Measurements from ENCODE around the gene FCHO2.

FCHO2 gene

DNA sequence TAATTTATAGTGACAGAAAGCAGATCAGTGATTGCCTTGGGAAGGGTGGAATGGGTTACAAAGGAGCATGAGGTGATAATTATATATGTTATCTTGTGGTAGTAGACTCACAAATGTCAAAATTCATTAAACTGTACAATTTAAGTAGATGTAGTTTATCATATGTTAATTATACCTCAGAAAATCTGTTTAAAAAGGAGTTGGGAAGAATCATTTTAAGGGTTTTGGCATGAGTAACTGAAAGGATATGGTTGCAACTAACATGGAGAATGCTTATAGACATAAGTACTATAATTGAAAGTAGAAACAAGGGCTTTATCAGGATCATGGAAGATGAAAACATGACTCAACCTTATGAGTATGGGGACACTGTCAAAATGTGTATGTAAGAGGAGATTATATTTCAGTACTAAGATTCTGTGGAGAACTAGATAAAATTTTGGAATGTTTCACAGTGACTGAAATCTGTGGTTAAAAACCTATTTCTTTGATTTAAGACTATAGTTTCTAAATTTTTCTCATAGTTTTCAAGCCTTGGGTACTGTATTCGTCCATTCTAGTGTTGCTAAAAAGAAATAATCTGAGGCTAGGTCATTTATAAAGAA, 73.3 kb downstream of the FCHO2 start:
- TF ChIP-seq, protein P1, sequence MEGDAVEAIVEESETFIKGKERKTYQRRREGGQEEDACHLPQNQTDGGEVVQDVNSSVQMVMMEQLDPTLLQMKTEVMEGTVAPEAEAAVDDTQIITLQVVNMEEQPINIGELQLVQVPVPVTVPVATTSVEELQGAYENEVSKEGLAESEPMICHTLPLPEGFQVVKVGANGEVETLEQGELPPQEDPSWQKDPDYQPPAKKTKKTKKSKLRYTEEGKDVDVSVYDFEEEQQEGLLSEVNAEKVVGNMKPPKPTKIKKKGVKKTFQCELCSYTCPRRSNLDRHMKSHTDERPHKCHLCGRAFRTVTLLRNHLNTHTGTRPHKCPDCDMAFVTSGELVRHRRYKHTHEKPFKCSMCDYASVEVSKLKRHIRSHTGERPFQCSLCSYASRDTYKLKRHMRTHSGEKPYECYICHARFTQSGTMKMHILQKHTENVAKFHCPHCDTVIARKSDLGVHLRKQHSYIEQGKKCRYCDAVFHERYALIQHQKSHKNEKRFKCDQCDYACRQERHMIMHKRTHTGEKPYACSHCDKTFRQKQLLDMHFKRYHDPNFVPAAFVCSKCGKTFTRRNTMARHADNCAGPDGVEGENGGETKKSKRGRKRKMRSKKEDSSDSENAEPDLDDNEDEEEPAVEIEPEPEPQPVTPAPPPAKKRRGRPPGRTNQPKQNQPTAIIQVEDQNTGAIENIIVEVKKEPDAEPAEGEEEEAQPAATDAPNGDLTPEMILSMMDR (IDR thresholded peaks at IDR 0.05; ENCODE audit: unreplicated experiment in 3 of 3), result no peak
- H3K4me3 Mint-ChIP-seq, result no peak overlapping the region

DNA sequence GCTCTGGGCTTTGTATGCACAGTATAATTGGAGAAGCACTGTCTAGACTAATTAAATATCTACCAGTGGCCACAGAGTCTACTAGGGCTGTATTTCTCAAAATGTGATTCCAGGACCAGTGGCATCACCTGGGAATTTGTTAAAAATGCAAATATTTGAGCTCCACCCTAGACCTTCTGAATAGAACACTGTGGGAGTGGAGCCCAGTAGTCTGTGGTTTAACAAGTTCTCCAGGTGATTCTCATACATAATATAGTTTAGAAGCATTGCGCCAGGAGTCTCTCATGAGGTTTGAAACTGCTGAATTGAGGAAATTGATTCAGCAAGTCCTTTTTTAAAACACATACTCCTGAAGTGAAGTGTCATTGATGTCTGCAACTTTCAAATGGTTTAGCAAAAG, 74.7 kb downstream of the FCHO2 start:
- H3K27me3 Mint-ChIP-seq (ENCODE audit: low read depth), result no peaks in the 10 kb centered on the region
- peak overlapping the region in 1 of 3 experiments; percentile 31 for H3K27ac Mint-ChIP-seq
- H3K4me3 Mint-ChIP-seq, result no peak overlapping the region
- H3K36me3 Mint-ChIP-seq (ENCODE audit: low read depth), result peaks cover 17% of the 10 kb centered on the region
- TF ChIP-seq, protein P1 (IDR thresholded peaks at IDR 0.05; ENCODE audit: unreplicated experiment in 3 of 3), result no peak
- no peaks in the 10 kb centered on the region for H3K9me3 Mint-ChIP-seq
- peaks cover 15% of the 10 kb centered on the region for H3K4me1 Mint-ChIP-seq

More for the DNA sequence above, 73.3 kb downstream of the FCHO2 start:
- H3K9me3 Mint-ChIP-seq, result no peaks in the 10 kb centered on the region
- H3K4me1 Mint-ChIP-seq, result peaks cover 15% of the 10 kb centered on the region
- H3K27ac Mint-ChIP-seq, result no peak overlapping the region
- H3K27me3 Mint-ChIP-seq (ENCODE audit: low read depth), result no peaks in the 10 kb centered on the region
- H3K36me3 Mint-ChIP-seq (ENCODE audit: low read depth), result peaks cover 23% of the 10 kb centered on the region

DNA sequence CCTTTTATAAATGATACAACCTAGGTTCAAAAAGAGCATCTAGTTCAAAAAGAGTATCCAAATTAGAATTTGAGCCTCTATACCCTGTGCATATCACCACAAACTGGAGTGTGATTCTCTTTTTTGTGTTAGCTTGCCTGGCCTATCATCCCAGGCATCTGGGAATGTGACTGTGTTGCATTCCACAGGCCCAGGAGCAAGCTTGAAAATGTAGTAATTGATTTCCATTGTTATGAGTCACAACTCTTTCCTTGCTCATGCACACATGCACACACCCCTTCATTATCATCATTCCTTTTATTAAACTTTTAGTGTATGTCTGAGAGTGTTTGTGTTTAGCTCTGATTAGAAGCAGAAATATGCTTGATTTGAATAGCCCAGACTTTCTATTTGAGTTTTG, 75.2 kb downstream of the FCHO2 start:
- no peaks in the 10 kb centered on the region for H3K9me3 Mint-ChIP-seq
- TF ChIP-seq, protein P1 (IDR thresholded peaks at IDR 0.05; ENCODE audit: unreplicated experiment in 3 of 3), result no peak
- H3K27ac Mint-ChIP-seq, result peak overlapping the region in 1 of 3 experiments; percentile 31
- no peak overlapping the region for H3K4me3 Mint-ChIP-seq
- H3K4me1 Mint-ChIP-seq, result peaks cover 15% of the 10 kb centered on the region
- no peaks in the 10 kb centered on the region for H3K27me3 Mint-ChIP-seq (ENCODE audit: low read depth)
- peaks cover 15% of the 10 kb centered on the region for H3K36me3 Mint-ChIP-seq (ENCODE audit: low read depth)

DNA sequence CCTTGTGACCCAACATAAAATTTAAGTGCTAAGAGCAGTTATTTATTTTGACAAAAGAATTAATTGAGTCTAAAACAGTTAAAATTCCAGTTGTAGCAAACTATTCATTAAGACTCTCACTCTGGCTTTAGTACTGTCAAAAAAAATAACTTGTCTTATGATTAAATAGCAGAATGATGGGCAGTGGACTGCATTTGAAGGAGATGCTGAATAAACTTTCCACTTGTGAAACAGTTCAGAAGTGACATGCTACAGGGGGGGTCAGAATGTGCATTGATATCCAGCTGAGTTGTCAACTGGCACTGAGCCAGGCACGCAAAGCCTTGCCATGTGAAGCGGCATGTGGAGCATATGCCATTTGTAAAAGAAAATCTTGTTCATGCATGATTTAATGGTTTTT, 76.0 kb downstream of the FCHO2 start:
- peaks cover 15% of the 10 kb centered on the region for H3K4me1 Mint-ChIP-seq
- H3K27me3 Mint-ChIP-seq (ENCODE audit: low read depth), result no peaks in the 10 kb centered on the region
- H3K4me3 Mint-ChIP-seq, result no peak overlapping the region
- H3K27ac Mint-ChIP-seq, result no peak overlapping the region
- TF ChIP-seq, protein P1 (IDR thresholded peaks at IDR 0.05; ENCODE audit: unreplicated experiment in 3 of 3), result no peak
- H3K9me3 Mint-ChIP-seq, result no peaks in the 10 kb centered on the region
- peaks cover 21% of the 10 kb centered on the region for H3K36me3 Mint-ChIP-seq (ENCODE audit: low read depth)

DNA sequence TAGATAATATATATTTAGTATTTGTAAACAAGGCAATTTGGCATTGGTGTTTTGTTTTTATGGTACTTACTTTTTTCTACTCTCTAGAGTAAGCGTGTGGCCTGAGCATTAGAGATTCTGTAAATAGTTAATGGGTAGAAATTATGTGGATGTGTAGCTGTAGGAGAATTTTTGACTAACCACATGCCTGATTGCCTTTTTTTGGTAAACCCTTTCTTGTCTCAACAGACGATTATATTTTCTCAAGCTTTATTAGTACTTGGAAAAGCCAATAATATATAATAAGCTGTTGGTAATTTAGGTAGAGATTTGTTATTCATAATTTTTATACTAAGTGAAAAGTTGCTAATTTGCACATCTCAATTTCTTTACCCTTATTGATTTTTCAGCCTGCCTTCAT, 76.8 kb downstream of the FCHO2 start:
- Mint-ChIP-seq H3K4me3 (no peak overlapping the region), H3K36me3 (ENCODE audit: low read depth) (peaks cover 16% of the 10 kb centered on the region), H3K4me1 (peaks cover 15% of the 10 kb centered on the region), H3K27me3 (ENCODE audit: low read depth) (no peaks in the 10 kb centered on the region), H3K9me3 (no peaks in the 10 kb centered on the region), H3K27ac (no peak overlapping the region)
- TF ChIP-seq, protein P1 (IDR thresholded peaks at IDR 0.05; ENCODE audit: unreplicated experiment in 3 of 3), result no peak

DNA sequence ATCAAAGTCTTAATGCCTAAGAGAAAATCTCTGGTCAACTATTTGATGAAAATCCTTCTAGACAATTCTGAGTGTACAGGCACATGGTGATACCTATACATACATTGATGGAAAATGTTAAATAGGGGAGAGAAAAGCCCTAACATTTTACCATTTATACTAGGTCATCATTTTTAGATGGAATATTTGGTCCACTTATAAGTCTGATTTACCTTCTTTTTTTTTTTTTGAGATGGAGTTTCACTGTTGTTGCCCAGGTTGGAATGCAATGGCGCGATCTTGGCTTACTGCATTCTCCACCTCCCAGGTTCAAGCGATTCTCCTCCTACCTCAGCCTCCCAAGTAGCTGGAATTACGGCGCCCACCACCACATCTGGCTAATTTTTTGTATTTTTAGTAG, 81.7 kb downstream of the FCHO2 start:
- Mint-ChIP-seq H3K4me3 (no peak overlapping the region), H3K9me3 (no peaks in the 10 kb centered on the region), H3K36me3 (ENCODE audit: low read depth) (peaks cover 21% of the 10 kb centered on the region), H3K27ac (no peak overlapping the region), H3K27me3 (ENCODE audit: low read depth) (no peaks in the 10 kb centered on the region), H3K4me1 (no peaks in the 10 kb centered on the region)
- TF ChIP-seq, protein P1 (IDR thresholded peaks at IDR 0.05; ENCODE audit: unreplicated experiment in 3 of 3), result no peak

All from nephron (organoid).